Stimulated activated CD8-positive, alpha-beta memory T cell treated with anti-CD3 and anti-CD28 coated beads, Interleukin-12 subunit alpha, Interleukin-12 subunit beta, amount 100 ng/mL, for 4 hours (primary cell): ENCODE data around the gene MYBPH.

Experiments
- DNase-seq: peaks from one replicate; pipeline ENCODE4 v3.0.0-alpha.2; 2020; ENCODE audit warnings: low read depth

MYBPH gene

GRCh38 chr1:203148579-203148978, 27.0 kb downstream of the MYBPH start:
- DNase-seq, result no peak

GRCh38 chr1:203148127-203148526, 27.5 kb downstream of the MYBPH start:
- no peak for DNase-seq

- DNase-seq, result no peak
Observed at GRCh38 chr1:203147376-203147775, 28.2 kb downstream of the MYBPH start.

- no peak for DNase-seq
Observed at GRCh38 chr1:203146537-203146936, 29.1 kb downstream of the MYBPH start.

DNA sequence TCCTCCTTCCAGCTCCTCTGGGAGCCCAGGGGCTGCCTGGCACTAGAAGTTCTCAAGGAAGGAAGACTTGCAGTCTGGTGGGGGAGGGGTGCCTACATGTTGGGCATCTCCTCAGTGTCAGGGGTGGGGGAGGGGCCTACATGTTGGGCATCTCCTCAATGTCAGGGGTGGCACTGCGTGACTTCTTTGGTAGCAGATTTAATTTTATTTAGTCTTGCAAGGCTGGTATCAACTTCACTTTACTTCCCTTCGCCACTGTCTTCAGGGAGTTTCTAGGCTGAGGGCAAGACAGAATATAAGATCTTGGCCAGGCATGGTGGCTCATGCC, 29.6 kb downstream of the MYBPH start:
- DNase-seq, result no peak

DNA sequence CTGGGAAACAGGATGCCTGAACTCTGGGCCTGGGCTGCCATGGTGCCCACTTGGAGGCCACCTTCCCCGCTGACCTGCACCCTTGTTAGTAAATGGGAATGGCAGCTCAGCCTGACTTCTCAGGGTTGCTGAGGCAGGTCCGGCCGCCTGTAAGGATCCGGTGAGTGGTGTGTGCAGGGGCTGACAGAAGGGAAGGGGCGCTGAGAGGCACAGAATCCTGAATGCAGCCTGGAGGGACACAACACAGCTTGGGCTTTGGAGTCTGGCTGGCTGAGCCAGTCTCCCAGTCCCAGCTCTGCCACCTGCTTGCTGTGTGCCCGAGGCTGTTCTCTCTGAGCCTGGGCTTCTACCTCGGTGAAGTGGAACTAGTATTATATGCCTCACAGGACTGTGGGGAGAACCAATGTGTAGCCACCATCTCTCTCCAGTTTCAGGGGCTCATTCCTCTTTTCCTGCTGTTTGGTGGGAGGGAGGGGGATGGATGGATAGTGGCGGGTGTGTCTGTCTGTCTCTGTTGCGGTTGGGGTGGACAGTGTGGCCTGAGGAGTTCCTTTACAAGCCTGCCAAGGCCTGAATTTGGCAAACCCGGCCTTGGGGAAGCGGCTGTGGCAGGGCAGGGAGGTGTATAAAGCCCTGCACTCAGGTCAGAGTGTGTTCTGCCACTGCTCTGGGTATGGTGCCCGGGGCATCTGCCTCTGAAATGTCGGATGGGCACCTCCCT, 30.1 kb downstream of the MYBPH start:
- no peak for DNase-seq

DNA sequence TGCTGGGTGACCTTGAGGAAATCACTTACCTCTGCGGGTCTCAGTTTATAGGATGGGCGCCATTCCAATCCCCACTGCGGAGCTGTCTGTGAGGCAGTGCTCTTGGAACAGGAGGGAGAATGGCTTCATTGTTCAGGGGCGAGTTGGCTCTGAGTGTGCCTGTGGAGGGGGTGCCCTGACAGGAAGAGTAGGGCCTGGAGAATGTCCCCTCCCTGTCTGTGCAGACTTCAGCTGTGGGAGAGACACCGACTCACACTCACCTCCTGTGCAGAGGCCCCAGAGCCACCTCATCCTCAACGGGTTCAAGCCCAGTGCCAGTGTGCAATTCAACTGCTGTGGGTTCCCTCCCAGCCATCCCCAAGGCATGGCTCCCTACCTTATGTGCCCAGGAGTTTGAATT, 31.0 kb downstream of the MYBPH start:
- no peak for DNase-seq

DNA sequence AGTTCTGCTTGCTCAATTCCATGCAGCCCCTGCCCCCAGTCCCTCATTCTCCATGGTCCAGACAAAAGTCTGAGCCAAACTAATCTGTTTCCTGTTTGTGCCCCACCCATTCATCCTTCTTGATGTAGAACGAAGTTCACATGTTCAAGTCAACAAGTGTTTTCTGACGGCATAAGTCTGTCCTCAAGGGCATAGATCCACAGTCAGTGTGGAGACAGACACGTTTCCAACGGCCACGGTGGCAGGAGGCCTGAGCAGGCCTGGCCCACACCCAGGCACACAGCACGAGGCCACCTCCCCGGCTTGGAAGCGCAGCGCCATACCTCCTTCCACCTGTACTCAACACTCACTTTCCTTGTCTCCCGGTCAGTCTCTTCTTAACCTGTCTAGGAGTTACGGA, 32.0 kb downstream of the MYBPH start:
- no peak for DNase-seq

DNA sequence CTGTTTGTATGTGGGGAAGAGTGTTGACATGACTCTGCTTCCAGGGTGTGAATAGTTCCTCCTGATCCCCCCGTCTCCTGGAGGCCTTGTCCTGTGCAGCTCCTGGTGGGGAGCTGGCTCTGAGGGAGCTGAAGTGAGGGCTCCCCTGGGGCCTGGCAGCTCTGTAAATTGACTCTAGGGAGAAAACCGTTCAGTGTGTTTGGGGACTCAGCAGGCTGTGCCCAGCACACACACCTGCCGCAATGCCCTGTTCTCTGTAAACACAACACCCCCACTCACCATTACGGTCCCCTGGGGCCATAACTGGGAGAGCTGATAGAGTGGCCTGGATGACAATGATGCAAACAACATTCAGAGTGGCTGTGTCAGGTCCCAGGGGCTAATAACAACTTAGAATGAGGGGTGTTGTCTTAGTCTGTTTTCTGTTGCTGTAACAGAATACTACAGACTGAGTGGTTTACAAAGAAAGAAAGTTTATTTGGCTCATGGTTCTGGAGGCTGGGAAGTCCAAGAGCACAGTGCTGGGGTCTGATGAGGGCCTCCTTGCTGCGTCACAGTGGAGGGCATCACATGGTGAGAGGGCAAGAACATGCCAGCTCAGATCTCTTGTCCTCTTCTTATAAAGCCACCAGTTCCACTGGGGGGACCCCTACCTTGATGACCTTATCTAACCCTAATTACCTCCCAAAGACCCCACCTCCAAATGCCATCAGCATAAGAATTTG, 32.8 kb downstream of the MYBPH start:
- no peak for DNase-seq

- no peak for DNase-seq
Observed at GRCh38 chr1:203142124-203142523, 33.5 kb downstream of the MYBPH start.

- DNase-seq, result no peak
Observed at GRCh38 chr1:203140743-203141520, 34.7 kb downstream of the MYBPH start.

GRCh38 chr1:203139976-203140475, 35.6 kb downstream of the MYBPH start:
- no peak for DNase-seq

DNA sequence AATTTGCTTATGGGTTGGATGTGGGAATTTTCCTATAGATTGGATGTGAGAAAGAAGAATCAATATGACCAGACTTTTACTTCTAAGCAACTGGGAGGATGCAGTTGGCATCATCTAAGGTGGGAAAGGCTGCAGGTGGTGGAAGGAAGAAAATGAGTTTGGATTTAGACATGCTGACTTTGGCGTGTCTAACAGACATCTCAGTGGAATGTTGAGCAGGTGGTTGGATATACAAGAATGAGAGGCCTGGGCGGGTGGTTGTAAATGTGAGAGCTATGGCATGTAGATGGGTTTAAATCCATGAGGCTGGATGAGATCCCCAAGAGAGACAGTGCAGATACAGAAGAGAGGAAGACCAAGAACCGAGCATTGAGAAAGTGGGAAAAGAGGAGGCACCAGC, 37.6 kb downstream of the MYBPH start:
- DNase-seq, result no peak

GRCh38 chr1:203137324-203137723, 38.3 kb downstream of the MYBPH start:
- no peak for DNase-seq

- no peak for DNase-seq
Observed at GRCh38 chr1:203136409-203137042, 39.1 kb downstream of the MYBPH start.

GRCh38 chr1:203135636-203136305, 39.9 kb downstream of the MYBPH start:
- DNase-seq, result no peak

GRCh38 chr1:203133970-203134725, 41.5 kb downstream of the MYBPH start:
- DNase-seq, result no peak

GRCh38 chr1:203131548-203132200, 44.0 kb downstream of the MYBPH start:
- DNase-seq, result no peak

DNA sequence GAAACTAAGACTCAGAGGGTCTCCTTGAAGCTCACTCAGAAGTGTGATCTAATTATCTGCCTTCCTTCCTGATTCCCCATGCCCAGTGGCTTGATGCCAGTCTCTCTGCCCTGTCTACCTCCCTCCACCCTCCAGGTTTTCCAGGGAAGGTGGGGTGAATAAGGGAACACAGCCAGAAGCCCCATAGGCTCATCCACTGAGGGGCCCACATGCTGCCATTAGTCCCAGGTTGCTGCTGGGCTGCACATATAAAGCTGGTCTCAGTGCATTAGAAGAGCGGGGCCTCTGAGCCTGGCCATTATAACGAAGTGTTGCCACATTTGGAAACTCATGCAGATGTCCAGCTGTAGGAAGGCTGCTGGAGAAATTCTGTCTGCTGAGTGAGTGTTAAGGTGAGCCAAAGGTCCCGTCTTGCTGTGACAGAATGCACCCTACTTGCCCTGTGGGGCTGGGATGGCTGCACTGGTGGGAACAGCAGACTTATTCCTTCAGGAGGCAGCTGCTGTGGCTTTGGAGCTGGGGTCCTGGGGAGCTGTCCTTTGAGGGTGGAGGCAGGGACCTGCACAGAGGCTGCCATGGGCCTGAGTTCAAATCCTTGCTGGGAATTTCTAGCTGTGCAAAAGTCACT, 45.2 kb downstream of the MYBPH start:
- no peak for DNase-seq
